Measurements from ENCODE around the gene SEMA4C.
"Not testable (repeated sequence)": the region's sequence is repeated elsewhere in the genome, so short reads cannot be mapped to it uniquely, and the experiment has no call there.

Gene SEMA4C

DNA sequence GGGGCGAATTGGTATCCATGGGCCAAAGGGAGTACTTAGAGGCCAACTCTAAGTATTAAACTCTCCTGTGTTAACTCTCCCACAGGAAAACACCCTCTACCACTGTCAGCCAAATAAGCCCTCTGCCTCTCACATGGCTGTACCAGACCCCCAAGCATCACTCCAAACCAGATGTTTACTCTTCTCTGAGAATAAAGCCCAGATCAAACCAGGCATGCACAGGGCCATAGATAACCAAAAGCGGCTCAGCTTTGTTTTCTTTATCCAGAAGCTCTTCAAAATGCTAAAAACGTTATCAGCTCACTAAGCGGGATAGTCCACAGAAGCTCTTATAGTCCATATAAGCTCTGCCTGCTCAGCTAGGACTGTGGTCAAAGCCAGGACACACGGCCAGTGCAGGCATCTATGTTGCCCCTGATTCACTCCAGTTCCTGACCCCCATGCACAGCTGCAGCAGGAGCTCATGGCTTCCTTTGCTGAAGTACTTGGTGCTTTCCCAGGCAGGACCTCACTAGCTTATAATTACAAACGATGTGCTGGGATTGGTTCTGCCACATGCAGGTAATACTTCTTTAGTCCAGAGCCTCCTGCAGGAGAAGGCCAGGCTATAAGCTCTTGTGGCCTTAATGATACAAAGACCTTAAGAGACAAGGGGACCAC, 21.0 kb upstream of the SEMA4C start:
- H3K27ac ChIP-seq = peak overlapping the region; percentile 41 to 65
- TF ChIP-seq, protein P1, sequence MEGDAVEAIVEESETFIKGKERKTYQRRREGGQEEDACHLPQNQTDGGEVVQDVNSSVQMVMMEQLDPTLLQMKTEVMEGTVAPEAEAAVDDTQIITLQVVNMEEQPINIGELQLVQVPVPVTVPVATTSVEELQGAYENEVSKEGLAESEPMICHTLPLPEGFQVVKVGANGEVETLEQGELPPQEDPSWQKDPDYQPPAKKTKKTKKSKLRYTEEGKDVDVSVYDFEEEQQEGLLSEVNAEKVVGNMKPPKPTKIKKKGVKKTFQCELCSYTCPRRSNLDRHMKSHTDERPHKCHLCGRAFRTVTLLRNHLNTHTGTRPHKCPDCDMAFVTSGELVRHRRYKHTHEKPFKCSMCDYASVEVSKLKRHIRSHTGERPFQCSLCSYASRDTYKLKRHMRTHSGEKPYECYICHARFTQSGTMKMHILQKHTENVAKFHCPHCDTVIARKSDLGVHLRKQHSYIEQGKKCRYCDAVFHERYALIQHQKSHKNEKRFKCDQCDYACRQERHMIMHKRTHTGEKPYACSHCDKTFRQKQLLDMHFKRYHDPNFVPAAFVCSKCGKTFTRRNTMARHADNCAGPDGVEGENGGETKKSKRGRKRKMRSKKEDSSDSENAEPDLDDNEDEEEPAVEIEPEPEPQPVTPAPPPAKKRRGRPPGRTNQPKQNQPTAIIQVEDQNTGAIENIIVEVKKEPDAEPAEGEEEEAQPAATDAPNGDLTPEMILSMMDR (IDR thresholded peaks at IDR 0.05) = no peak
- DNase-seq (ENCODE audit: low spot score) = no peak
- H3K4me3 ChIP-seq = no peak overlapping the region

DNA sequence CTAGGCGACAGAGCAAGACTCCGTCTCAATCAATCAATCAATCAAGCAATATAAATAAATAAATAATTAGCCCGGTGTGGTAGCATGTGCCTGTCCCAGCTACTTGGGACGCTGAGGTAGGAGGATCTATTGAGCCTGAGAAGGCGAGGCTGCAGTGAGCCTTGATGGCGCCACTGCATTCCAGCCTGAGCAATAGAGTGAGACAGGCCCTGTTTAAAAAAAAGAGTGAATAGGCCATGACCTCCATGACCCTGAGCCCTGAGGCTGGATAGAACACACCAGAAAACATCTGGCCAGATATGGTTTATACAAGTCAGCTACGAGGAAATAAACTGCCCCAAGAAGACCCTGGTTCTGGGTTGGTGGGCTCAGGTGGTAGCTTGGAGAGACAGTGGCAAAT, 20.4 kb upstream of the SEMA4C start:
- peak overlapping the region in 1 of 2 donors; percentile 65 for H3K27ac ChIP-seq

DNA sequence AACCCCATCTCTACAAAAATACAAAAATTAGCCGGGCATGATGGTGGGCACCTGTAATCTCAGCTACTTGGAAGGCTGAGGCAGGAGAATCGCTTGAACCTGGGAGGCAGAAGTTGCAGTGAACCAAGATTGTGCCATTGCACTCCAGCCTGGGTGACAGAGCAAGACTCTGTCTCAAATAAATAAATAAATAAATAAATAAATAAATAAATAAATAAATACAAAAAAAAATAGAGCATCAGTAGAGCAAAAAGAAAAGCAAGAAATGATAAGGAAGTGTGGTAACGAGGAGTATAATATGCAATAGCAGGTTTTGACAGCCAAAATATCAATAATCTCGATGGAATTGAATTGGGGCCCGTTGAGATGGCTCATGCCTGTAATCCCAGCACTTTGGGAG, 19.6 kb upstream of the SEMA4C start:
- H3K27ac ChIP-seq = peak overlapping the region in 1 of 2 donors; percentile 34
- not testable (repeated sequence) for DNase-seq (ENCODE audit: low spot score); H3K4me3 ChIP-seq

More for the DNA sequence above, 20.4 kb upstream of the SEMA4C start:
- no peak overlapping the region for H3K4me3 ChIP-seq
- TF ChIP-seq, protein P1 (IDR thresholded peaks at IDR 0.05) = no peak
- no peak for DNase-seq (ENCODE audit: low spot score)

DNA sequence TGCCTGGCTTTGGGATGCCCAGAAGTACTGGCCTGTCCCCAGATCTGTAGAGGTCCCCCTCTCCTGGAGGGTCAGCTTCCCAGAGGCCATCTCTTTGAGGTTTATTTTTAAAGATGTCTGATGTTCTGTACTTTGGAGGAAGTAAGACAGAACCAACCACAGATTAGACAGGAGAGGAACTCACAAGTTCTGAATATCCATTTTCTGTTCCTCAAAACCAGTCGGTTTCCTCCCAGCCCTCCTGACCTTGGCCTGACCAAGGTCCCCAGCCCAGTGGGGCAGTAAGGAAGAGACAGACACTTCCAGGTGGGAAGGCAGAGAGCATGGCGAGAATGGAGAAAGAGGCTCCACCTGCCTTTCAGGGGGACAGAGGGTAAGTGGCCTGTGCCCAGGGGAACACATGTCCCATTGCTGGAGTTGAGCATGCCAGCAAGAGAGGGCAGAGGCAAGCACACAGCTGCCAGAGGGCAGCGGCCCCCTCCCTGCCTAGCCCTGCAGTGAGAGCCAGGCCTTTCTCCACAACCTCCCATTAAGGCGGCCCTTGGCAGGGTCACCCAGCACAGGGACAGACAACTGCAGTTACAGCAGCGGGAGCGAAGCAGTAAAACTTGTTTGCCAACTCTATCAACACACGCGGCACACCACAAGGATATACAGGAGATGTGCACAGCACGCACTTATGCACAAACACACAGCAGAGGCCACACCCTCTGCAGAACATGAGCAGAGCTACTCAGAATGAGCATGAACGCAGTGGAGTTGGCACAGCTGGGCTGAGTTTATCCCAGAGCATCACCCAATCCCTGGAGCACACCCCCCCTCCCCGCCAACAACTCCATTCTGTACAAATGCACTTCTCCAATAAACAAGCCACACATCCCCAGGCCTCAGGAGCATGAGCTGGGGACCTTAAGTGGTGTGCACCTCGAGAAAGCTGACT, 18.5 kb upstream of the SEMA4C start:
- peak overlapping the region; percentile 70 to 82 for H3K27ac ChIP-seq
- no peak for DNase-seq (ENCODE audit: low spot score)

DNA sequence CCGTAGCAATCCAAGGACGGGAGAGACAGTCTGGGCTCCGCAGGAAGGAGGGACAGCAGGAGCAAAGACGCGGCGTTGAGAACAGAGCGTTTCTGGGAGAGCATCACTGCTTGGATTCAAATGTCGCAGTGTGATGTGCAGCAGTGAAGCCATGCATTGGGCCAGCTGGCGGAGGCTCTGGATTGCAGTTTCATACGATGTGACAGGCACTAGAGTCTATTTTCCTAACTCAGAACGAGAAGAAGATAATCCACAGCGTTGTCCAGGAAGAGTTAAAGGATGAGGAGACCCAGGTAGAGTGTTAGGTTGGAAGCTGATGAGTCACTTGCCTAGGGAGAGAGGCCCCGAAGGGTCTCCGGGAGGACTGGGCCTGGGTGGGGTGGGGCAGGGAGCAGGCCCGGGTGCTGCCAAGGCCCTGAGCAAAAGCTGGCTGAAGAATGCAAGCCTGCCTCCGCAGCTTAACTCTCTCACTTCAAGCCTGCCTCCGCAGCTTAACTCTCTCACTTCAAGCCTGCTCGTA, 17.7 kb upstream of the SEMA4C start:
- DNase-seq (ENCODE audit: low spot score) = no peak
- TF ChIP-seq, protein P1 (IDR thresholded peaks at IDR 0.05) = no peak
- Histone ChIP-seq H3K4me3 (peak overlapping the region; percentile 46), H3K27ac (peak overlapping the region; percentile 70 to 82)

More for the DNA sequence above, 18.5 kb upstream of the SEMA4C start:
- H3K4me3 ChIP-seq = peak overlapping the region; percentile 46
- TF ChIP-seq, protein P1 (IDR thresholded peaks at IDR 0.05) = no peak

DNA sequence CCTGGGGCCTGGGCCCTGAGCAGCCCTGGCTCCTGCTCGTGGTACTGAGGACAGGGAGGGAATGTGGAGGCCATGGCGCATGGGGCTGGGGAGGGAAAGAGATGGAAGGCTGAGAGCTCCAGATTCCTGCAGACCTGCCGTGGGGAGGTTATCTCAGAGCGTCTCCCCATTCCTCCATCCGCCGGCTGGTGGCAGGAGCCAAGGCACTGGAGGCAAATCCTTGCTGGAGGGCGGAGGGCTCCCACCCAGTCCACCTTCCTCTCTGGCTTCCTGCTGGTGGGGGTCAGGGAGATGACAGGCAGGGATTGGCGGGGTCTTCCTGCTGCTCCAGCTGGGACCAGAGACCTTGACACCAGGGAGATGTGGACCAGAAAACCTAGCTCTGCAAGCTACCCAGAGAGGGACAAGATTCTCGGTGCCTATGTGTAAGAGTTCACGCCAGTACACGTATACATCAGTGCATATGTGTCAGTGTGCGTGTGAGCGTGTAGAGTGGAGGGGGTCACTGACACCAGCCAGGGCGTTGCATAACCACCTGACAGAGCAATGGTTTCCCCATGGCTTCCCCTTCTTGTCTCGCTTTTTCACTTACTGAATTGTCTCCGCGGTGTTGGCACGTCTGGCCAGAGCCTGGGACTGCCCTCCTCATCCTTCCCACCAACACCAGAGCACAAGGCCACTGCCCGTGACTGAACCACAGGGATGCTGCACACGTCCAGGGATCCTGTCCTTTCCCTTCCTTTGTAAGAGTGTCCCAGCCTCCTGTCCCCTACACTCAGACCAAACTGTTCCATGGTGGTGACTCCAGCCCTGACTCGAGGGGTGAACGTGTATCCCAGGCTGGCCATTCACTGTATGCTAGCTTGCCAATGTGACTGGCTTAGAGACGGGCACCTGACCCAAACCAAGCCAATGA, 15.8 kb upstream of the SEMA4C start:
- Histone ChIP-seq H3K4me3 (no peak overlapping the region), H3K27ac (no peak overlapping the region)
- no peak for DNase-seq (ENCODE audit: low spot score)
- TF ChIP-seq, protein P1 (IDR thresholded peaks at IDR 0.05) = no peak

Measured in coronary artery (tissue), 2 donors.